Hippocampal formation (tissue), 2 donors: Measurements from ENCODE around the gene FOXB2.
"Not testable (repeated sequence)": the region's sequence is repeated elsewhere in the genome, so short reads cannot be mapped to it uniquely, and the experiment has no call there.

ENCODE experiments used
- DNase-seq, 2 donors: peaks; one replicate each; lab custom pipeline; 2025; lab: John Stamatoyannopoulos, UW

The FOXB2 gene

GRCh38 chr9:77019236-77019925, at the start of gene FOXB2:
Gene FOXB2 (plus strand): TSS chr9:77019655. CDS start chr9:77019655, 0 bp downstream.
- no peak for DNase-seq

GRCh38 chr9:76969716-76970115, 49.7 kb upstream of the FOXB2 start:
- no peak for DNase-seq

DNA sequence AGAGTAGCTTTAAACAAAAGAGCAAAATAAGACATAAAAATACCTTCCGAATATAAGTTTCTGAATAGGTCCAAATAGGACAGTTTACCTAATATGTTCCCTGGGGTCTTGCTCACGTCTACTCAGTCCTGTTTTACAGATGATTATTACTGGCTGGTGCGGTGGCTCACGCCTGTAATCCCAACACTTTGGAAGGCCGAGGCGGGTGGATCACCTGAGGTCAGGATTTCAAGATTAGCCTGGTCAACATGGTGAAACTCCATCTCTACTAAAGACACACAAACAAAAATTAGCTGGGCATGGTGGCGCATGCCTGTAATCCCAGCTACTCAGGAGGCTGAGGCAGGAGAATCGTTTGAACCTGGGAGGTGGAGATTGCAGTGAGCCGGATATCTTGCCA, 40.6 kb upstream of the FOXB2 start:
- DNase-seq: not testable (repeated sequence)

GRCh38 chr9:76980566-76980965, 38.9 kb upstream of the FOXB2 start:
- no peak for DNase-seq

GRCh38 chr9:76984486-76984885, 35.0 kb upstream of the FOXB2 start:
- no peak for DNase-seq

- no peak for DNase-seq
Observed at GRCh38 chr9:76985581-76985980, 33.9 kb upstream of the FOXB2 start.

DNA sequence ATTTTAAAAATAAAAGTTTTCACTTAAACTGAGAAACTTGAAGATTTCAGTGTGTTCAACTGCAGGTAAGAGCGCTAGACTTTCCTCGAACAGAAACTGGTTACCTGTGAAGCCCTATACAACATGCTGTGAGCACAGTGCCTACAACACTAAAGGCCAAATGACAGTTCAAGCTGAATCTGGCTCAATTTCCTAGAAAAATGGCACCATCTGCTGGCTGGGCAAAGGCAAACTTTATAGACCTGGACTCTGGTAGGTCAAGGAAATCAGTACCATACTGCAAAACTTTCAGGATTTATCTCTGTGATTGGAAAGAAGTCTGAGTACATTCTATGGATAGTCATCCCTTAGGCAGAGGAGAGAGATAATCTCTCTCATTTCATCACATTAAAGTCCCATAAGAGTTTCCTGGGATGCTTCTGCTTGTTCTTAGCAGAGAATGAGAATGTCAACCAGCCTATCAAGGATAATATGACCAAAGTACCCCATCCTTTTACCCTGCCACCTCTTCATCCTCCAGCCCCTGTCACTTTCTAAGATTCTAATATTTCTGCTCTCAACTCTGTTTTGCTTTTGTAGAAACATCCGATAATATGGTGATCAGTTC, 31.8 kb upstream of the FOXB2 start:
- peak; percentile 51 to 59 for DNase-seq

DNA sequence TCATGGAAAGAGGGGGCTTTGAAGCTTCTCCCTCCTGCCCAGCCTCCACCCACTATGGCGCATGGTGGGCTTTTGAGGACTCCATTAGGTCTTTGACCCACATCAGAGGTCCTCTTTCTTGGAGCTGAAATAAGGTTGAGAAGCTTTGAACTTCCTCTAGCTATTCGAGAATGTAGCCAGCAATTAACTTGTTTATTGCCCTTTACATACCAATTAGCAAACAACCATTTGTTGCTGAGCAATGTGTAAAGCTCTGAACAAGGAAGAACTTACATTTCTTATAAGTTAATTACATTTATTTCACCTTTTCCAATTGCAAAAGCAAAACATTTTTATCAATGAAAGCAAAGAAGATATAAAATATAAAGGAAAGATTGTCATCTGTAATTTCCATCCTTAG, 30.5 kb upstream of the FOXB2 start:
- no peak for DNase-seq

- peak in 1 of 2 donors; percentile 6 for DNase-seq
Observed at GRCh38 chr9:76989501-76989900, 30.0 kb upstream of the FOXB2 start.

DNA sequence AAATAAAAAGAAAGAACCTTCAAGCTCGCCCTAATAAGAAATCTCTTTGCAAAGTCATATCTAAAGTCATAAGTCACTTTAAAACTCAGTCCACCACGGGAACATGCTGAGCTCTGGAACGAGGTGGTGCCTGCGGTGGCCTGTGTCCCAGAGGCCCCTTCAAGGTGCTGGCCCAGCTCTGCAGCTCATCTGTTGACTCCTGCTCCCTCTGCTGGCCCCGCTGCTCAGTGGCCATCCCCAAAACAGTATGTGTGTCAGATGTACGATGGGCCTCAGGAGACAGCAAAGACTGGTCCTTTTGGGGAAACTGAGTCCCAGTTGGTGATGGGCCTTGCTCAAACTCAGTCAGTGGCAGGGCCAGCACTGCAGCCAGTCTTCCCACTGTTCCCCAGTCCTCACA, 22.8 kb upstream of the FOXB2 start:
- peak; percentile 4 to 39 for DNase-seq

GRCh38 chr9:76999261-76999660, 20.2 kb upstream of the FOXB2 start:
- no peak for DNase-seq

DNA sequence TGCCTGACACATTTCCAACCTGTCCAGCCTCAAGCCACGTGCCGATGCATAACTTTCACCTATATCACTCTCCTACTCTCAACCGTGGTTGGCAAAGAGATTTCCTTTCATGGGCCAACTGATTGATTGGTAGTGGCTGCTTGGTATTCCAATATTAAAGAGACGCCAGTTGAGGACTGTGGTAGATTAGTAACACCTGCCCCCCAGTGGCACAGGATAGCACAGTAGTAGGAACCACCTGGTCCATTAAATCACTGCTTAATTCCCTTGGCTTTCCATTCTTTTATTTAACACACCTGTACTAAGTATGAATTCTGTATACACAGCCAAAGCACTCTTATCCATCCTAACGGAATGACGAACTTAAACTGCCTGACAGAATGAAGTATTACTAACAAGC, 19.1 kb upstream of the FOXB2 start:
- no peak for DNase-seq

- DNase-seq: no peak
Observed at GRCh38 chr9:77003366-77003765, 16.1 kb upstream of the FOXB2 start.

DNA sequence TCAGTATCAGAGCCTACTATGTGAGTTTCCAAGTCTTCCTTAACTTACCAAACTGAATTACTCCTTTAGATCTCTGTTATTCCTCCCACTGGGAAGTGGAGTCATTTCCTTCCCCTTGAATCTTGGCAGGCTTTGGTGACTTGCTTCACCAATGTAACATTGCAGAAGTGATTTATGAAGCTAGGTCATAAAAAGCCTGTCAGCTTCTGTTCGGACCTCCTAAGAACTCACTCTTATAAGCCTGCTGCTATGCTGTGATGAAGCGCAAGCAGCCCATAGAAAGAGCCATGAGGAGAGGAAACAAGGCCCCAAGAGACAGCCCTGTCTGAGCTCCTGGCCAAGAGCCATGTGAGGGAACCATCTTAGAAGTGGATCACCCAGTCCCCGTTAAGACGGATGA, 14.2 kb upstream of the FOXB2 start:
- DNase-seq: no peak

DNA sequence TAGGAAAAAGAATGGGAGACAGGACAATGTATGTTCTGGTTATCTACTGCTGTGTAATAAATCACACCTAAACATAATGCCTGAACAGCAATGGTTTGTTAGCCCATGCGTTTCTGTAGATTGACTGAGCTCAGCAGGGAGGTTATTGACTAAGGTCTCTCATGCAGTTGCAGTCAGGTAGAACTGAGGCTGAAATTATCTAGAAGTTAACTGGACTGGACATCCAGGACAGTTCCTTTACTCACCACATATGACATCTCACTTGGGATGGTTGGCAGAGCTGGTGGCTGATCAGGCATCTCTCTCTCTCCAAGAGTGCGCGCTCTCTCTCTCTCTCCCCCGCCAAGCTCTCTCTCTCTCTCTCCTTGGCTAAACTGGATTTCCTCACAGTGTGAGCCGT, 8.9 kb upstream of the FOXB2 start:
- DNase-seq: no peak

DNA sequence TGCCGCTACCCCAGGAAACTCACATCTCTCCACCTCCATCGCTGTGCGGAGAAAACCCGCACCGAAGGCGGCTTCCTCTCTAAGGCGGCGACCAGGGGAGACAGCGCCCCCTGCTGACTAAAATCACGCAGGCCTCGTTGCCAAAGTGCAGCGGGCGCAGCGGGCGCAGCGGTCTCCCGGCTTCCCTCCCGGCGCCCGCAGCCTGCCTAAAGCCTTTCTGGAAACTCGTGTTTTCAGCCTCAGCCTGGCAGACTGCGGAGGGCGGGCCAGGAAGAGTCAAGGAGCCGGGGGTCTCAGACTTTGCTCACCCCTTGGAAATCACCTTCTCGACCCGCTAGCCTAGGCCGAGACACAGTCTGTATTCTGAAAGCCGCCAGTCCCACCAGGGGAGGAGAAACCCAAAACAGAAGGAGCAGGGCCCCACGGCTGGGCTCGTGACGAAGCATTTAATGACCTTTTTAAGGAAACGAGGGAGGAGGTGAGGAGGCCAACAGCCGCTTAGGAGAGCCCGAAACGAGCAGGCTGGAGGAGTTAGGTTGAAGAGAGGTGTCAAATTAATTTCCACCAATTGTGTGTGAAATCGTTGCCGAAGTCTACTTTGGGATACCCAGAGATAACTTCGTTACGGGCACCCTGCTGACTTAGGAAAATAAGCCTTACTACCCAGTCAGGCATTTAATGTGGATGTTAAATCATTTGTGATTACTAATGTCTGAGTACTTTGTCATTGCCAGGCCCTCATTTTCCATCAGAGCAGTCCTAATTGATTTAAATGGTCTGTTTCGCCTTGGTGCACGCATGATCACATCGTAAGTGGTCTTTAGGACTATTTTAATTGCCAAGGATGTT, 7.3 kb upstream of the FOXB2 start:
- DNase-seq: peak in 1 of 2 donors; percentile 39

DNA sequence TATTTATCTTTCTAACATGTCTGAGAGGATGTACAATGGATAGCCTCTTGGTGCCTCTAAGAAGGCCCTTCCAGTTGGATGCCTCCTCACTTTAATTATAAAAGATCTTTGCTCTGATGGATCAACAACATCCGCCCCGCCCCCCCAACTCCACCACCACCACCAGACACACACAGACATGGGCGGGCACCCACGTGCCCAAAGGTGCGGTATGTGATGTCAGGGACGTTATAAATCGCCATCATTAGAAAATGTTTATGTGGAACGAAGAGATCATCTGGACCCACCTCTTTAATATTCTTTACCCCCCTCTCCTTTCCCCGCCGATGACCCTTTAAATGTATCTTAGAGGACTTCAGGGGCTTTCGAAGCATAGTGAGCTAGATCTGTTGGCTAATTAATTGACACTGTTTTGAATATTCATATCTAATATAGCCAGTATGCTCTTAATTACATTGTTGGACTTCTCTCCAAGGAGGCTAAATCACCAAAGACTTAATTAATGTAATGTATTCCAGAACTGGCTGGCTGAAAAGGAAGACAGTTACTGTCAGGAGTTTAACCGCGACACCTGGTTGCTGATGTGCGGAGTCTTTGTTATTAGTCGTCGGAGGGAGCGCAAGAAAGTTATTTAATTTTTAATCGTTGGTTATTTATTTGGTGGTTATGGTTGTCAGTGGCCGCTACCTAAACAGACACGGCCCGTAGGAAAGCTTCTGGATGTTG, 6.1 kb upstream of the FOXB2 start:
- no peak for DNase-seq

- DNase-seq: no peak
Observed at GRCh38 chr9:77013932-77014596, 5.4 kb upstream of the FOXB2 start.

GRCh38 chr9:77014597-77015263, 4.7 kb upstream of the FOXB2 start:
- no peak for DNase-seq

DNA sequence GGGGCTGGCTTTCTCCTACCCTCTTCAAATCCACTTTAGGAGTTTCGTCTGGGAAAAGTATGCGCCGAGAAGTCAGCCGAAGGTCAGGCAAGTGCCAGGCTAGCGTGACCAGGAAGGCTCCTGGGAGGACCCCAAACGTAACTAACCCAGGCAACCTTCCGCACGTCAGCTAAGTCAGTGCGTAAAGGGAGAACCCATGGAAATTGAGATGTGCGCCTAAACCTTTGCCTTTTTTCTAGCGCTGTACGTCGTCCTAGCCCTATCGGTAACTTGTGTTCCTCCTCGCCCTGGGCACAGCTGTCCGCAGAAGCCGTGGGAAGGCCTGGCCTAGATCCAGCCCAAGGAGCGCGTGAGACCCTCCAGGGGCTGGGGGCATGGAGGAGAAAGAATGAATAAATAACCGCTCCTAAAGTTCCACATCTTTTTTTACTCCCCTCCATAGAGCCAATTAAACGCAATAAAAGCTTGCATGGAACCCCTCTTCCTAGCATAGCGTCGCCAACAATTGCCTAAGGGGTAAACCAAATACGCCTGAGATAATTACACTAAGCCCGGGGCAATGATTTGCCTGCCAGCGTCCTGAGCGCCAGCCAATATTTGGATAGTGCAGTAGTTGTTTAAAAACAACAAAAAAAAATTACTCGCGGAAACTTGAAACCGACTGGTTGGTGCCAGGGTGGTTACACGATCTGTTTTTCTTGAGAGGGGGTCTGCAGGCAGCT, 4.0 kb upstream of the FOXB2 start:
- no peak for DNase-seq
